ENCODE data around the gene CNN2. TPM values are rescaled to one million over a fixed set of nuclear protein-coding genes. Genes with fewer than 3 reads are reported as not detected.

The CNN2 gene
- 10 to 100 TPM; 46.4 to 73.8 (median 56.2) TPM for total RNA-seq
- polyA plus RNA-seq: 10 to 100 TPM; 20.4 to 40.9 TPM

DNA sequence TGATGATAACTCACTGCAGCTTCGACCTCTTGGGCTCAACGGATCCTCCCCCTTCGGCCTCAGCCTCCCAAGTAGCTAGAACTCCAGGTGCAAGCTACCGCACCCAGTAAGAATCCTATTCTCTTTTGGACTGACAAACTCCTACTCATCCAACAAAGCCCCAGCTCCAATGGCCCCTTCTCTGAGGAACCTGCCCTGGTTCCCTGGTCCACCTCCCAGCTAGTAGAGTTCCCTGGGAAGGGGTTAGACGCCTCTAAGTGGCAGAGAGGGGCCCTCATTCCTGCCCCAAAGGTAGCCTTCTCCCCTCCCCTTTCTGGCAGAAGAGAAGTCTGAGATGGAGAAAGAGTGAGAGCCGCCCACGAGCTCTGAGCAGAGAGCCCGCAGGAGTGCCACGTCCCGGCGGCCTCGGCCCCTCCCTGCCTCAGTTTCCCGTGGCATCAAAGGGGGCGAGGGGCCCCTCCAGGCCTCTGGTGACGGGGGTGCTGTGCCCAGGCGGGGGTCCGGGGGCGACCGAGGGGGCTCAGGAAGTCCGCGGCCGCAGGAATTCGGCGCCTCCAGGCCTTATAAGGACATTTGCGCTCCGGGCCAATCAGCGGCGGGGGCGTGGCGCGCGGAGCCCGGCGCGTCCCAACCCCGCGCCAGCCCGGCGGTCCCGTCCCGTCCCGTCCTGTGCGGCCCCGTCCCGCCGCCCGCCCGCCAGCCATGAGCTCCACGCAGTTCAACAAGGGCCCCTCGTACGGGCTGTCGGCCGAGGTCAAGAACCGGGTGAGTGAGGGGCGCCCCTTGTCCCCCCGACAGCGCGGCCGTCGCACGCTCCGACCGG, at the start of gene CNN2:
Gene CNN2, plus strand, starts transcription at position 649 of the 823 bp plus-strand sequence. Its CDS starts 54 bp downstream, at position 703.
- H3K27ac ChIP-seq: peak within 1 kb of the TSS; percentile 68 to 94 (median 82)
- H3K4me1 ChIP-seq: no peaks in the 10 kb centered on the region
- peak; percentile 75 to 90 (median 81) for DNase-seq
- no peaks in the 10 kb centered on the region for H3K9me3 ChIP-seq
- no peaks in the 10 kb centered on the region for H3K27me3 ChIP-seq
- peak within 1 kb of the TSS; percentile 52 to 85 (median 76) for H3K4me3 ChIP-seq
- no peaks in the 10 kb centered on the region for H3K36me3 ChIP-seq
- FAIRE-seq: no peak
- peak; percentile 71 to 81 (median 75) for ATAC-seq
- WGBS, 2 donors: 5 to 9% methylated on average over 36 to 63 of the region's 63 CpGs
- TF ChIP-seq, protein P1, sequence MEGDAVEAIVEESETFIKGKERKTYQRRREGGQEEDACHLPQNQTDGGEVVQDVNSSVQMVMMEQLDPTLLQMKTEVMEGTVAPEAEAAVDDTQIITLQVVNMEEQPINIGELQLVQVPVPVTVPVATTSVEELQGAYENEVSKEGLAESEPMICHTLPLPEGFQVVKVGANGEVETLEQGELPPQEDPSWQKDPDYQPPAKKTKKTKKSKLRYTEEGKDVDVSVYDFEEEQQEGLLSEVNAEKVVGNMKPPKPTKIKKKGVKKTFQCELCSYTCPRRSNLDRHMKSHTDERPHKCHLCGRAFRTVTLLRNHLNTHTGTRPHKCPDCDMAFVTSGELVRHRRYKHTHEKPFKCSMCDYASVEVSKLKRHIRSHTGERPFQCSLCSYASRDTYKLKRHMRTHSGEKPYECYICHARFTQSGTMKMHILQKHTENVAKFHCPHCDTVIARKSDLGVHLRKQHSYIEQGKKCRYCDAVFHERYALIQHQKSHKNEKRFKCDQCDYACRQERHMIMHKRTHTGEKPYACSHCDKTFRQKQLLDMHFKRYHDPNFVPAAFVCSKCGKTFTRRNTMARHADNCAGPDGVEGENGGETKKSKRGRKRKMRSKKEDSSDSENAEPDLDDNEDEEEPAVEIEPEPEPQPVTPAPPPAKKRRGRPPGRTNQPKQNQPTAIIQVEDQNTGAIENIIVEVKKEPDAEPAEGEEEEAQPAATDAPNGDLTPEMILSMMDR (IDR thresholded peaks at IDR 0.05): no peak
- intact Hi-C loops (cut with DNase I): no loop called here

GRCh38 chr19:977058-977464, 49.3 kb upstream of the CNN2 start:
- H3K4me1 ChIP-seq: no peaks in the 10 kb centered on the region
- no peak for FAIRE-seq
- no peak overlapping the region for H3K27ac ChIP-seq
- intact Hi-C loops (cut with DNase I): loop anchor here in 1 of 3 donors (5.0 kb wide), 1 partner anchor 35 kb away; no protein-coding TSS in a partner anchor
- H3K27me3 ChIP-seq: no peaks in the 10 kb centered on the region
- TF ChIP-seq, protein P1 (IDR thresholded peaks at IDR 0.05): no peak
- peaks cover 0 to 4% (median 0%) of the 10 kb centered on the region in 3 donors for H3K36me3 ChIP-seq
- 77% methylated on average over 24 of the region's 24 CpGs for WGBS, 2 donors
- peak in 2 of 6 donors; percentile 22 to 72 for DNase-seq
- H3K4me3 ChIP-seq: no peak overlapping the region
- peak in 1 of 4 donors; percentile 10 for ATAC-seq
- no peaks in the 10 kb centered on the region for H3K9me3 ChIP-seq

GRCh38 chr19:979318-979741, 47.1 kb upstream of the CNN2 start:
- ATAC-seq (no peak), DNase-seq (no peak), FAIRE-seq (no peak)
- TF ChIP-seq, protein P1 (IDR thresholded peaks at IDR 0.05): no peak
- Histone ChIP-seq H3K4me3 (no peak overlapping the region), H3K9me3 (no peaks in the 10 kb centered on the region), H3K27ac (no peak overlapping the region), H3K4me1 (peaks cover 0 to 8% (median 0%) of the 10 kb centered on the region in 3 donors), H3K36me3 (no peaks in the 10 kb centered on the region), H3K27me3 (no peaks in the 10 kb centered on the region)
- 72 to 75% methylated on average over 18 to 19 of the region's 19 CpGs for WGBS, 2 donors
- intact Hi-C loops (cut with DNase I): loop anchor here in 1 of 3 donors (5.0 kb wide), 1 partner anchor 37 kb away; no protein-coding TSS in a partner anchor

- H3K27ac ChIP-seq: no peak overlapping the region
- peaks cover 0 to 15% (median 4%) of the 10 kb centered on the region in 3 donors for H3K4me1 ChIP-seq
- H3K27me3 ChIP-seq: no peaks in the 10 kb centered on the region
- H3K36me3 ChIP-seq: no peaks in the 10 kb centered on the region
- intact Hi-C loops (cut with DNase I): loop anchor here (2.0 to 10.0 kb wide), 4 partner anchors 56 to 216 kb away; partner anchors contain the start of gene ARID3A (in 1 of the 3)
- TF ChIP-seq, protein P1 (IDR thresholded peaks at IDR 0.05): no peak
- no peaks in the 10 kb centered on the region for H3K9me3 ChIP-seq
- ATAC-seq: no peak
- FAIRE-seq: no peak
- WGBS, 2 donors: 34 to 41% methylated on average over 31 to 32 of the region's 32 CpGs
- H3K4me3 ChIP-seq: no peak overlapping the region
- DNase-seq: peak in 4 of 6 donors; percentile 36 to 74 (median 56)
Measured at GRCh38 chr19:980133-980998, 46.0 kb upstream of the CNN2 start.

Data from pancreas (tissue), 10 donors.